ENCODE measurements around the gene ANO4.
"Not testable (repeated sequence)": the region's sequence is repeated elsewhere in the genome, so short reads cannot be mapped to it uniquely, and the experiment has no call there.

ANO4 gene

DNA sequence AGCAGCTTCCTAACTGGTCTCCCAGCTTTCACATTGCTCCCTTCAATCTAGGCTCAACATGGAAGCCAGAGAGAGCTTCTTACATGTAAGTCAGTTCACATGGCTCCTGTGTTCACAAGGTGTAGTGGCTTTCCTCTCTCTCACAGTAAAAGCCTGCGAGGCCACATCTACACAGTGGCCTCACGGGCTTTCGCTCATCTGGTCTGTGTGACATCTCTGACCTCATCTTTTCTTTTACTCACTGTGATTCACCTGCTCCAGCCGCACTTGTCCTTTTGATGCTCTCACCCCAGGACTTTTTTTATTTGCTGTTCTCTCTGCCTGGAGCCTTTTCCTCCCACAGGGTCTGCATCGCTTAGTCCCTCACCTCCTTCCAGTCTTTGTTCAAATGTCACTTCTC, 293.3 kb downstream of the ANO4 start:
- Histone ChIP-seq H3K27ac (no peak overlapping the region), H3K4me3 (no peak overlapping the region)
- TF ChIP-seq CTCF (IDR thresholded peaks at IDR 0.05): no peak
- no peak for DNase-seq (ENCODE audit: low spot score)

- Histone ChIP-seq H3K4me3 (no peak overlapping the region), H3K27ac (no peak overlapping the region)
- DNase-seq (ENCODE audit: low spot score): no peak
- TF ChIP-seq CTCF (IDR thresholded peaks at IDR 0.05): no peak
Observed at GRCh38 chr12:101089271-101089670, 294.7 kb downstream of the ANO4 start.

- H3K4me3 ChIP-seq; DNase-seq (ENCODE audit: low spot score); H3K27ac ChIP-seq: not testable (repeated sequence)
Observed at GRCh38 chr12:101090222-101090621, 295.6 kb downstream of the ANO4 start.

- H3K27ac ChIP-seq: no peak overlapping the region
- DNase-seq (ENCODE audit: low spot score): no peak
- no peak for TF ChIP-seq CTCF (IDR thresholded peaks at IDR 0.05)
- no peak overlapping the region for H3K4me3 ChIP-seq
Observed at GRCh38 chr12:101097829-101098580, 303.4 kb downstream of the ANO4 start.

DNA sequence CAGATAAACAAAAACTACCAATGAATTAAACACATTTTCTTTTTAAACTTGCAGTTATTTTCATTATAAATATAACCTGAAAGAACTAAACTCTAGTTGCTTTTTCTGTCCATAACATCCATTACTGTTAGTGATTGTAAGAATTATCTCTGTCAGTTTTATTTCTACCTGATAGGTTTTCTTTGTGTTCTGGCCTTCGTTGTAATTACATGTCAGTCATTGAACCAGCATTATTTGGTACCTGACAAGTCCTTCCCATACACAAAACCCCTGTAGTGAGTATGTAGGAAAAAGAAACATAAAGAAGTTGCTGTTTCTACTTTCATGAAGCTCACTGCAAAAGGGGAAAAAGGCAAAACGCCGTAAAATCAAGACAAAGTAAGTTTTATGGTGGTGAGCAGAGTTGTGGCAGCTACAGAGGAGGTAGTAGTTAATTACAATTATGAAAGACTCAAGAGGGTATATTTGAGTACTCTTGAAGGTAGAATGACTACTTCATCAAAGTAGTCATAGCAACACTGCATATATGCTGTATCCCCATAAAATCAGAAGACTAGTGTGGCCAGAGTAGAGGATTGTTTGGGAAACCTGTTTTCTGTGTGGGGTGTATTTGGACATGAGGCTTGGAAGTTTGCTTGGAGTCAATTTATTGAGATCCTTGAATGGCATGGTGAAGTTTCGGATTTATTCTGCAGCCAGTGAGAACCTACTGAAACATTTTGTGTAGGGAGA, 312.6 kb downstream of the ANO4 start:
- H3K4me3 ChIP-seq: no peak overlapping the region
- no peak overlapping the region for H3K27ac ChIP-seq
- no peak for TF ChIP-seq CTCF (IDR thresholded peaks at IDR 0.05)
- no peak for DNase-seq (ENCODE audit: low spot score)

DNA sequence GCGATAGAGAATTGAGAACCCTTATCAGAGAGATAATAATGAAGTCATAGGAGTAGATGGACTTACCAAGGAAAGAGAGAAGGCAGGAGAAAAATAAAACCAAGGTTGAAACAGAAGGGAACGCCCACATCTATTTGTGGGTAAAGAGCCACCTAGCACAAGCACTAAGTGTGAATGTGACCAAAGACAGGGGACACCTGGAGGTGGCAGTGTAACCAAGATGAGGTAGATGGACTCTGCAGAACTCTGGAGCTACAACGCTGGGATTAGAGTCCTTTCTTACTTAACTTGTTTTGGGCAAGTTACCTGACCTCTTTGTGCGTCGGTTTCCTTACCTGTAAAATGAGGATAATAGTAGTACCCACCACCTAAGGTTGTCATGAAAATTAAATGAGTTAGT, 313.6 kb downstream of the ANO4 start:
- no peak overlapping the region for H3K4me3 ChIP-seq
- no peak overlapping the region for H3K27ac ChIP-seq
- no peak for TF ChIP-seq CTCF (IDR thresholded peaks at IDR 0.05)
- DNase-seq (ENCODE audit: low spot score): no peak

DNA sequence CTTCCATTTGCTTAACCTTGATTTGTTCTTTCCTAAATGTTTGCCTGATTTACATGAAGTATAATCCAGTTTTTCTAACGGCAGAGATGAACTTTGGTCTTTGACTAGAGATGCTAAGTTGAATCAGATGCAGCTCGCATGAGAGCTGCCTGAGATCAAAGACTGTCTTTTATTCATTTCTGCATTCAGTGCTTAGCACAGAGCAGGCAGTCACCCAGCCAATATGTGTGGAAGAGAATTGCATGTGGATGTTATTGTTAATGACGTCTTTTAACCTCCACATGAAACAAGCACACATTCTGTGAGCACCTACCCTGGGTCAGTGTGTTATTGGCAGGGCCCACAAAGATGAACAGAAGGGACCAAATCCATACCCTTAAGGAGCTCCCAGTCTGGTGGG, 316.3 kb downstream of the ANO4 start:
- TF ChIP-seq CTCF (IDR thresholded peaks at IDR 0.05): no peak
- no peak overlapping the region for H3K27ac ChIP-seq

More for the DNA sequence above, 316.3 kb downstream of the ANO4 start:
- no peak overlapping the region for H3K4me3 ChIP-seq
- no peak for DNase-seq (ENCODE audit: low spot score)

Data from coronary artery (tissue), 2 donors.